Nephron (organoid): ENCODE results near the gene TM9SF1.
A peak's percentile ranks its signal among the peaks of the same experiment; 100 is the strongest.

Experiments used
- H3K27ac Mint-ChIP-seq, 3 experiments: 2 replicates each; pipeline ENCODE4 v1.8.0; 2020; ENCODE audit warnings: mixed read lengths in 3 of 3, mild to moderate bottlenecking in 2 of 3, moderate library complexity in 1 of 3
- H3K27me3 Mint-ChIP-seq: 2 replicates; pipeline ENCODE4 v1.8.0; 2021; ENCODE audit warnings: low read depth, mild to moderate bottlenecking, moderate library complexity, mixed read lengths
- H3K36me3 Mint-ChIP-seq: 2 replicates; pipeline ENCODE4 v1.8.0; 2020; ENCODE audit warnings: low read depth, mixed read lengths
- H3K4me1 Mint-ChIP-seq: 2 replicates; pipeline ENCODE4 v1.8.0; 2020; ENCODE audit warnings: mixed read lengths
- H3K4me3 Mint-ChIP-seq, 3 experiments: 2 replicates each; pipeline ENCODE4 v1.8.0; 2020; ENCODE audit warnings: mild to moderate bottlenecking in 3 of 3, mixed read lengths in 3 of 3, moderate library complexity in 2 of 3
- H3K9me3 Mint-ChIP-seq: 2 replicates; pipeline ENCODE4 v1.8.0; 2020; ENCODE audit warnings: mixed read lengths
- CTCF ChIP-seq, 3 experiments: fragments of 200-600 bp; sonication (generic); IDR thresholded peaks; one replicate each; pipeline ENCODE4 v1.5.0; 2021; ENCODE audit warnings: antibody characterized with exemption in 3 of 3; ENCODE audit not compliant: unreplicated experiment in 3 of 3

TM9SF1 gene

GRCh38 chr14:24145219-24145618 is 50.0 kb downstream of the TM9SF1 start:
- Mint-ChIP-seq H3K4me3 (peak overlapping the region; percentile 96 to 98 (median 97)), H3K27me3 (no peaks in the 10 kb centered on the region), H3K4me1 (peaks cover 18% of the 10 kb centered on the region), H3K27ac (peak overlapping the region; percentile 89 to 97 (median 94)), H3K36me3 (peaks cover 9% of the 10 kb centered on the region), H3K9me3 (no peaks in the 10 kb centered on the region)
- TF ChIP-seq CTCF (IDR thresholded peaks at IDR 0.05; ENCODE audit: unreplicated experiment in 3 of 3): no peak

GRCh38 chr14:24144451-24144850 is 50.8 kb downstream of the TM9SF1 start:
- H3K27me3 Mint-ChIP-seq: no peaks in the 10 kb centered on the region
- H3K4me3 Mint-ChIP-seq: peak overlapping the region; percentile 16 to 76 (median 47)
- TF ChIP-seq CTCF (IDR thresholded peaks at IDR 0.05; ENCODE audit: unreplicated experiment in 3 of 3): no peak
- H3K9me3 Mint-ChIP-seq: no peaks in the 10 kb centered on the region
- peaks cover 7% of the 10 kb centered on the region for H3K36me3 Mint-ChIP-seq
- peaks cover 25% of the 10 kb centered on the region for H3K4me1 Mint-ChIP-seq
- peak overlapping the region in 1 of 3 experiments; percentile 45 for H3K27ac Mint-ChIP-seq

- peak overlapping the region; percentile 48 to 76 (median 68) for H3K4me3 Mint-ChIP-seq
- peaks cover 33% of the 10 kb centered on the region for H3K4me1 Mint-ChIP-seq
- H3K9me3 Mint-ChIP-seq: no peaks in the 10 kb centered on the region
- H3K27me3 Mint-ChIP-seq: peaks cover 3% of the 10 kb centered on the region
- peaks cover 13% of the 10 kb centered on the region for H3K36me3 Mint-ChIP-seq
- H3K27ac Mint-ChIP-seq: peak overlapping the region in 2 of 3 experiments; percentile 84 to 94
- no peak for TF ChIP-seq CTCF (IDR thresholded peaks at IDR 0.05; ENCODE audit: unreplicated experiment in 3 of 3)
Observed at GRCh38 chr14:24143511-24143910, 51.7 kb downstream of the TM9SF1 start.

GRCh38 chr14:24141097-24141880 is 54.0 kb downstream of the TM9SF1 start, which contains the start of gene EMC9:
Gene EMC9, minus strand, starts transcription at chr14:24141591. Its CDS starts 287 bp downstream, at chr14:24141304.
- H3K9me3 Mint-ChIP-seq: no peaks in the 10 kb centered on the region
- H3K4me1 Mint-ChIP-seq: peaks cover 40% of the 10 kb centered on the region
- H3K4me3 Mint-ChIP-seq: peak within 1 kb of the TSS; percentile 86 to 98 (median 89)
- H3K27ac Mint-ChIP-seq: peak within 1 kb of the TSS; percentile 82 to 94 (median 94)
- peaks cover 3% of the 10 kb centered on the region for H3K27me3 Mint-ChIP-seq
- peaks cover 24% of the 10 kb centered on the region for H3K36me3 Mint-ChIP-seq
- TF ChIP-seq CTCF (IDR thresholded peaks at IDR 0.05; ENCODE audit: unreplicated experiment in 3 of 3): peak; percentile 50 to 57 (median 53)

- peaks cover 24% of the 10 kb centered on the region for H3K36me3 Mint-ChIP-seq
- H3K4me1 Mint-ChIP-seq: peaks cover 35% of the 10 kb centered on the region
- H3K9me3 Mint-ChIP-seq: no peaks in the 10 kb centered on the region
- H3K27me3 Mint-ChIP-seq: peaks cover 3% of the 10 kb centered on the region
- TF ChIP-seq CTCF (IDR thresholded peaks at IDR 0.05; ENCODE audit: unreplicated experiment in 3 of 3): no peak
- peak overlapping the region; percentile 7 to 82 (median 17) for H3K27ac Mint-ChIP-seq
- H3K4me3 Mint-ChIP-seq: peak overlapping the region; percentile 86 to 98 (median 89)
Observed at GRCh38 chr14:24139272-24139934, 55.8 kb downstream of the TM9SF1 start.
